C4-2B (cell line): ENCODE data around the gene UBE2QL1.

Source experiments
- CTCF ChIP-seq: fragments of 450-650 bp; conservative IDR thresholded peaks from 2 replicates; pipeline ENCODE4 v1.5.1; 2017; ENCODE audit warnings: mild to moderate bottlenecking
- ZFX ChIP-seq: fragments of 450-650 bp; IDR thresholded peaks from 2 replicates; pipeline ENCODE4 v1.6.1; 2017

DNA sequence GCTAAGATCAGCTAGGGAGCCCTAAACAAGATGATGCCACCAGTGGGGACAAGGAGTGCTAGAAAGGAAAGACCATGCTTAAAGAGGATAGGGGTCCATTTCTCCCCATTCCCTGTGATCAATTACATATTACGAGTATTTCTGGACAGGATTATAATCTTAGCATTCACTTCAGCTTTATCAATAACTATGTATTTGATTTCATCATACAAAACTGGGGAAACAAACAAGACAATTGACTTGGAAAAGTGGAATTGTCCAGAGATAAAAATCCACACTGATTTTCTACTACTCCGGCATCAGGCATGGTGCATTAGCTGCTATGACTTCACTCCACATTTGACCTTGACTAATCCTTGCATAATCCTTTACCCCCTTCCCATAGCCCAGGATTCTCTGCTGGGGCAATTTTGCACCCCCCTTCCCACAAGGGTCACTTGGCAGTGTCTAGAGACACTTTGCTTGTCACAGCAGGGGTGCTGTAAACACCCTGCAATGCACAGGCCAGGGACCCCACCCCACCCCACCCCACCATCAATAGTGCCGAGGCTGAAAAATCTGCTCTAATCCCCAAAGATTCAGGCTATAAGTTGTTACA, 29.9 kb upstream of the UBE2QL1 start:
- TF ChIP-seq CTCF (no peak), ZFX (no peak)
